Panc1 (cell line): ENCODE data around the gene NINJ2. TPM values are rescaled to one million over a fixed set of nuclear protein-coding genes. Genes with fewer than 3 reads are reported as not detected.

Source experiments
- ATAC-seq: fragments of 200-7000 bp; cut with Tn5 transposase; 2 replicates; pipeline ENCODE4 v1.9.1; 2020; ENCODE audit warnings: mild to moderate bottlenecking, moderate library complexity
- BruUV-seq: library from RNA; stranded (reverse); fragments of 400-500 nt; replicated peaks from 2 replicates; lab custom pipeline; 2021; lab: Mats Ljungman, UMichigan
- CTCF ChIA-PET: fragments of 300-600 bp; sonication (Branson Sonifier 250); formaldehyde crosslinking; loops from one replicate; lab custom pipeline; 2022; ENCODE audit warnings: antibody characterized with exemption; lab: Charles Lee
- POLR2A ChIA-PET: fragments of 300-600 bp; sonication (Branson Sonifier 250); formaldehyde crosslinking; loops from one replicate; lab custom pipeline; 2022; ENCODE audit warnings: antibody characterized with exemption; lab: Charles Lee
- DNase-seq: peaks from one replicate; pipeline ENCODE4 v3.0.0-alpha.2; 2010; ENCODE audit warnings: low read depth, low spot score
- H3K27ac ChIP-seq: 2 replicates; pipeline ENCODE4 v1.5.1; 2011; ENCODE audit warnings: mild to moderate bottlenecking, low read length, inconsistent platforms
- H3K27me3 ChIP-seq: fragments of 200-500 bp; sonication (Bioruptor generic); 2 replicates; pipeline ENCODE4 v1.6.0; 2014; ENCODE audit warnings: low read length, inconsistent platforms; ENCODE audit not compliant: control insufficient read depth, insufficient read depth
- H3K36me3 ChIP-seq: fragments of 200-500 bp; sonication (Bioruptor generic); 2 replicates; pipeline ENCODE4 v1.5.1; 2014; ENCODE audit warnings: inconsistent platforms, mild to moderate bottlenecking, low read length, moderate library complexity; ENCODE audit not compliant: control insufficient read depth, insufficient read depth
- H3K4me1 ChIP-seq: 2 replicates; pipeline ENCODE4 v1.5.1; 2011; ENCODE audit warnings: inconsistent platforms, mild to moderate bottlenecking, low read length, moderate library complexity; ENCODE audit not compliant: control insufficient read depth, insufficient read depth
- H3K4me3 ChIP-seq, 2 experiments: 2 replicates each; pipeline ENCODE4 v1.5.1; 2011 to 2012; ENCODE audit warnings: low read depth in 2 of 2, low read length in 2 of 2, mild to moderate bottlenecking in 2 of 2, inconsistent platforms in 1 of 2, moderate library complexity in 1 of 2
- H3K9me3 ChIP-seq: fragments of 200-500 bp; sonication (Bioruptor generic); 2 replicates; pipeline ENCODE4 v1.5.1; 2014; ENCODE audit warnings: low read depth, mild to moderate bottlenecking, inconsistent platforms, low read length, moderate library complexity; ENCODE audit not compliant: control insufficient read depth, insufficient read depth
- POLR2AphosphoS5 ChIP-seq: IDR thresholded peaks from 2 replicates; pipeline ENCODE4 v1.6.1; 2012; ENCODE audit warnings: mild to moderate bottlenecking, low read depth, low read length, moderate library complexity
- SIN3A ChIP-seq: IDR thresholded peaks from 2 replicates; pipeline ENCODE4 v1.6.1; 2012; ENCODE audit warnings: low read depth, mild to moderate bottlenecking, low read length, moderate library complexity, borderline replicate concordance; ENCODE audit not compliant: insufficient read depth
- TCF7L2 ChIP-seq: IDR thresholded peaks from 2 replicates; pipeline ENCODE4 v1.6.1; 2011; ENCODE audit warnings: mild to moderate bottlenecking, low read depth, low read length, inconsistent platforms
- in situ Hi-C: cut with HindIII; loops from 2 replicates; pipeline ENCODE4 v1.10.0; 2016; ENCODE audit warnings: low sequenced_read_pairs, low pct_unique_long_range_greater_than_20kb
- intact Hi-C: fragments of 100-400 bp; cut with micrococcal nuclease; formaldehyde crosslinking; loops from one replicate; pipeline ENCODE4 v1.10.0; 2022; ENCODE audit not compliant: unreplicated experiment
- total RNA-seq: library from RNA; stranded (reverse); gene quantifications from one replicate; pipeline ENCODE4 v1.2.1, GENCODE V29; 2021; ENCODE audit not compliant: unreplicated experiment
- TF ChIP-seq, protein P1 (sequence below), 2 experiments: IDR thresholded peaks; 2 replicates each; pipeline ENCODE4 v1.6.1; 2011 to 2012; ENCODE audit warnings: low read depth in 2 of 2, control low read depth in 1 of 2, low read length in 1 of 2, mild to moderate bottlenecking in 1 of 2, moderate library complexity in 1 of 2; ENCODE audit not compliant: insufficient read depth in 1 of 2
- TF ChIP-seq, protein P2 (sequence below): fragments of 450-650 bp; IDR thresholded peaks from 2 replicates; pipeline ENCODE4 v1.5.1; 2017; ENCODE audit warnings: mild to moderate bottlenecking

The NINJ2 gene
- total RNA-seq, 1 experiment from 2014 or later, result 1.9 TPM

DNA sequence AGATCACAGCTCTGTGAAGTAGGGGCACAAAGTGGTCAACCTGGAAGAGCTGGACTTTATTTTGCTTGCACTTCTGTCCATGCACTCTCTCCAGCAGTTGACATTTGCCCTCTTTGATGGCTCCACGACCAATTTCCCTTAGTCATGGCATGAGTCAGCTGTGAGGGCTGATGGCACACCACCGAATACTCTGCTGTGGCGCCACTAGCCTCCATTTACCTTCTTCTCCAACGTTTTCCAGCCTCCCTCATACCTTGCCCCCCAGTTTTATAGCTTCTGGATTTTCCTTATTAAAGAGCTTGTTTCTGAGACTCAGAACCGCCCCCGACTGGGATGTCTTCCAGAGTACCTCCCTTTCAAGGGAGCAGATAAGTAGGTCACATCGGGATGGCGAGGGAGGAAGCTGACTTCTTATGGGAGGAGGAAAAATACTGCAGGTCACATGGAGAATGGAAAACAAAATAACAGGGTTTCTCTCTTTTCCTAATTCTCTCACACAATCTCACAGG lies 17.6 kb downstream of the NINJ2 start:
- Histone ChIP-seq H3K4me3 (no peak overlapping the region), H3K27ac (peak overlapping the region; percentile 90), H3K9me3 (no peaks in the 10 kb centered on the region), H3K27me3 (no peaks in the 10 kb centered on the region), H3K36me3 (no peaks in the 10 kb centered on the region), H3K4me1 (peaks cover 45% of the 10 kb centered on the region)
- ATAC-seq (peak; percentile 74), DNase-seq (no peak)
- BruUV-seq, result no TSS peak
- in situ Hi-C loops, result no loop called here
- ChIA-PET CTCF (interaction anchor here (0.7 kb wide), 1 partner anchor 14 kb away, joined by 4 read pairs; no protein-coding TSS in a partner anchor), POLR2A (interaction anchor here (0.6 kb wide), 1 partner anchor 169 kb away, joined by 6 read pairs; no protein-coding TSS in a partner anchor)
- TF ChIP-seq TCF7L2, result no peak
- TF ChIP-seq SIN3A, result no peak
- TF ChIP-seq POLR2AphosphoS5, result no peak
- TF ChIP-seq, protein P1, sequence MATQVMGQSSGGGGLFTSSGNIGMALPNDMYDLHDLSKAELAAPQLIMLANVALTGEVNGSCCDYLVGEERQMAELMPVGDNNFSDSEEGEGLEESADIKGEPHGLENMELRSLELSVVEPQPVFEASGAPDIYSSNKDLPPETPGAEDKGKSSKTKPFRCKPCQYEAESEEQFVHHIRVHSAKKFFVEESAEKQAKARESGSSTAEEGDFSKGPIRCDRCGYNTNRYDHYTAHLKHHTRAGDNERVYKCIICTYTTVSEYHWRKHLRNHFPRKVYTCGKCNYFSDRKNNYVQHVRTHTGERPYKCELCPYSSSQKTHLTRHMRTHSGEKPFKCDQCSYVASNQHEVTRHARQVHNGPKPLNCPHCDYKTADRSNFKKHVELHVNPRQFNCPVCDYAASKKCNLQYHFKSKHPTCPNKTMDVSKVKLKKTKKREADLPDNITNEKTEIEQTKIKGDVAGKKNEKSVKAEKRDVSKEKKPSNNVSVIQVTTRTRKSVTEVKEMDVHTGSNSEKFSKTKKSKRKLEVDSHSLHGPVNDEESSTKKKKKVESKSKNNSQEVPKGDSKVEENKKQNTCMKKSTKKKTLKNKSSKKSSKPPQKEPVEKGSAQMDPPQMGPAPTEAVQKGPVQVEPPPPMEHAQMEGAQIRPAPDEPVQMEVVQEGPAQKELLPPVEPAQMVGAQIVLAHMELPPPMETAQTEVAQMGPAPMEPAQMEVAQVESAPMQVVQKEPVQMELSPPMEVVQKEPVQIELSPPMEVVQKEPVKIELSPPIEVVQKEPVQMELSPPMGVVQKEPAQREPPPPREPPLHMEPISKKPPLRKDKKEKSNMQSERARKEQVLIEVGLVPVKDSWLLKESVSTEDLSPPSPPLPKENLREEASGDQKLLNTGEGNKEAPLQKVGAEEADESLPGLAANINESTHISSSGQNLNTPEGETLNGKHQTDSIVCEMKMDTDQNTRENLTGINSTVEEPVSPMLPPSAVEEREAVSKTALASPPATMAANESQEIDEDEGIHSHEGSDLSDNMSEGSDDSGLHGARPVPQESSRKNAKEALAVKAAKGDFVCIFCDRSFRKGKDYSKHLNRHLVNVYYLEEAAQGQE (IDR thresholded peaks at IDR 0.05; ENCODE audit: insufficient read depth in 1 of 2, low read depth in 2 of 2, low read length in 1 of 2), result no peak
- intact Hi-C loops, result loop anchor here (10.0 kb wide), 1 partner anchor 109 kb away; the partner anchor contains the start of gene WNK1

DNA sequence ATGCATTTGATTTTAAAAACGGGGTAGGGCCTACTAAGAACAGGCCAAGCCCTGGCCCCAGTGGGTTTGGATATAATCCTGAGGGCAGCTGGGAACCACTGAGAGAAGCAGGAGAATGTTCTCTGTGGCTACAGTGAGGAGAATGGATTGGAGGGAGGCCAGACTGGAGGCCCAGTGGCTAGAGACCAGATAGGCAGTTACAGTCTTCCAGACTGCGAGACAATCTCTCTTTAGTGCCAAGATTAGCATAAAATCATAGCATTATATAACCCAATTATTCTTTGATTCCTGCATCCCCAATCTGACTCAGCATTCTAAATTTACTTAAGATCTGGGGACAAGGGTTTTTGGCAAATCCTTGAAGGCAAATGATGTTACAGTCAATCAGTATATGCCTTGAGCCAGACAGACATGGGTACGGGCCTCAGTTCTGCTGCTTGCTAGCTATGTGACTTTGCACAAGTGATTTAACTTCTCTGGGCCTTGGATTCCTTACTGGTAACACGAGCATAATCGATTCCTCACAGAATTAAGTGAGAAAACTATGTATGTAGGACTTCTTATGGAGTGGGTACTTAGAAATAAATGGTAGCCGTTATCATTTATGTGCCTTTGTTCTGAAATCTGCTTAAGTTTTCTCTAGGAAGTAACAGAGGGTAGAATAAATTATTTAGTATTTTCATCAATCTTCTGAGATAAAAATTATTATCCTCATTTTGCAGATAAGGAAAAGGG lies 18.3 kb downstream of the NINJ2 start:
- intact Hi-C loops (loop anchor here (10.0 kb wide), 1 partner anchor 110 kb away; the partner anchor contains the start of gene WNK1), in situ Hi-C loops (no loop called here)
- no peak for TF ChIP-seq TCF7L2
- TF ChIP-seq SIN3A, result no peak
- TF ChIP-seq, protein P1 (IDR thresholded peaks at IDR 0.05; ENCODE audit: insufficient read depth in 1 of 2, low read depth in 2 of 2, low read length in 1 of 2), result no peak
- TF ChIP-seq, protein P2, sequence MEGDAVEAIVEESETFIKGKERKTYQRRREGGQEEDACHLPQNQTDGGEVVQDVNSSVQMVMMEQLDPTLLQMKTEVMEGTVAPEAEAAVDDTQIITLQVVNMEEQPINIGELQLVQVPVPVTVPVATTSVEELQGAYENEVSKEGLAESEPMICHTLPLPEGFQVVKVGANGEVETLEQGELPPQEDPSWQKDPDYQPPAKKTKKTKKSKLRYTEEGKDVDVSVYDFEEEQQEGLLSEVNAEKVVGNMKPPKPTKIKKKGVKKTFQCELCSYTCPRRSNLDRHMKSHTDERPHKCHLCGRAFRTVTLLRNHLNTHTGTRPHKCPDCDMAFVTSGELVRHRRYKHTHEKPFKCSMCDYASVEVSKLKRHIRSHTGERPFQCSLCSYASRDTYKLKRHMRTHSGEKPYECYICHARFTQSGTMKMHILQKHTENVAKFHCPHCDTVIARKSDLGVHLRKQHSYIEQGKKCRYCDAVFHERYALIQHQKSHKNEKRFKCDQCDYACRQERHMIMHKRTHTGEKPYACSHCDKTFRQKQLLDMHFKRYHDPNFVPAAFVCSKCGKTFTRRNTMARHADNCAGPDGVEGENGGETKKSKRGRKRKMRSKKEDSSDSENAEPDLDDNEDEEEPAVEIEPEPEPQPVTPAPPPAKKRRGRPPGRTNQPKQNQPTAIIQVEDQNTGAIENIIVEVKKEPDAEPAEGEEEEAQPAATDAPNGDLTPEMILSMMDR, result no peak
- no peak for TF ChIP-seq POLR2AphosphoS5
- CTCF ChIA-PET, result no interaction called here
- Histone ChIP-seq H3K36me3 (no peaks in the 10 kb centered on the region), H3K4me3 (no peak overlapping the region), H3K27me3 (no peaks in the 10 kb centered on the region), H3K27ac (peak overlapping the region; percentile 90), H3K9me3 (no peaks in the 10 kb centered on the region), H3K4me1 (peaks cover 45% of the 10 kb centered on the region)
- POLR2A ChIA-PET, result interaction anchor here (0.6 kb wide), 1 partner anchor 169 kb away, joined by 6 read pairs; no protein-coding TSS in a partner anchor
- ATAC-seq (no peak), DNase-seq (no peak)
- BruUV-seq, result no TSS peak
